ENCODE data around the gene CELSR2. TPM values are rescaled to one million over a fixed set of nuclear protein-coding genes. Genes with fewer than 3 reads are reported as not detected.

Gene CELSR2
- total RNA-seq, 3 donors from 2014 or later (not counting 1 experiment from before 2014, with no cell fraction given) = 7.1 to 9.7 (median 7.4) TPM

GRCh38 chr1:109237512-109237911 is 11.8 kb upstream of the CELSR2 start:
- no peak overlapping the region for H3K27ac ChIP-seq (ENCODE audit: low read length)
- H3K4me3 Mint-ChIP-seq = no peak overlapping the region
- H3K9me3 ChIP-seq (ENCODE audit: control insufficient read depth, insufficient read depth, low read length) = no peaks in the 10 kb centered on the region
- WGBS (ENCODE audit: insufficient coverage) = 97% methylated on average over 3 of the region's 3 CpGs
- peaks cover 0 to under 1% of the 10 kb centered on the region in 2 donors for H3K27me3 Mint-ChIP-seq (ENCODE audit: low read depth in 2 of 2)
- no peak overlapping the region for H3K4me3 ChIP-seq (ENCODE audit: low read length)
- peaks cover 9% of the 10 kb centered on the region for H3K4me1 ChIP-seq (ENCODE audit: control insufficient read depth, insufficient read depth, low read length)
- intact Hi-C loops (cut with micrococcal nuclease) = no loop called here
- H3K36me3 Mint-ChIP-seq = peaks cover 14% of the 10 kb centered on the region
- DNase-seq (no peak), ATAC-seq (no peak)
- H3K27me3 ChIP-seq (ENCODE audit: control insufficient read depth, insufficient read depth, low read length) = no peaks in the 10 kb centered on the region
- H3K9me3 Mint-ChIP-seq = no peaks in the 10 kb centered on the region
- peaks cover 53% of the 10 kb centered on the region for H3K36me3 ChIP-seq (ENCODE audit: control insufficient read depth, insufficient read depth, low read length)
- no peak for TF ChIP-seq CTCF (IDR thresholded peaks at IDR 0.05)
- H3K4me1 Mint-ChIP-seq = peaks cover 16 to 23% of the 10 kb centered on the region in 2 donors
- no peak overlapping the region for H3K27ac Mint-ChIP-seq

DNA sequence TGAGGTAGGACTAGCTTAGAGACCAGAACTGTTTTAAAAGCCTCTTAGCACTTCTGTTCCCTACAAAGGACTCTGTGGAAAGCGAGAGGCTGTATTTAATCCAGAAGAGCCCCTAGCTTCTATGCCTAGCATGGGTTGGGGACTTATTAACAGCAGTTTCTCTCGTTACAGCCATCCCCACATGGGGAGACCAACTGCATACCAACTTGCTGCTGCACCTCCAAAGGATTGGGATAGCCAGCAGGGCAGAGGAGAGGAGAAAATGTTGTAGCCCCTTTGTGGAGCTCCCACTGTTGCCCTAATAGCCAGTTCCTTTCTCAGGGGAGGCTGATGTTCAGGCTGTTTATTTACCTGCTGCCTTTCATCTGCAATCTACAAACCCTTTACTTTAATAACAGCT is 11.0 kb upstream of the CELSR2 start:
- H3K36me3 ChIP-seq (ENCODE audit: control insufficient read depth, insufficient read depth, low read length) = peaks cover 46% of the 10 kb centered on the region
- H3K27ac Mint-ChIP-seq = peak overlapping the region in 1 of 2 donors; percentile 17
- ATAC-seq = no peak

DNA sequence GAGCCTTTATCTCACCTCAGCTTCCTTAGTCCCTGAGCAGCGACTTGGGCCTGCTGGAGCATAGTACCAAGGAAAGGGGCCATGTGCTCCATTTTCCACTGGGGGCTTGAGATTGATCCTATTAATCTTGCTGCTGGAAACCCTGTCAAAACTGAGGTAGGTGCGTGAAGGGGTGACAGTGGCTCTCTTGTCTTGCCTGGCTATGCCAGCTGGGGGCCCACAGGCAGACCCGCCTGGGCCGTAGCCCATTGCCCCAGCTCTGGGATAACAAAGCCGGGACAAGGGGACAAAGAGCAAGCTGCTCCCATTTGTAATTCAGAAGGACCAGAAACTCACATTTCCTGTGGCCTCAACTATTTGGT is 10.3 kb upstream of the CELSR2 start:
- intact Hi-C loops (cut with micrococcal nuclease) = no loop called here
- Histone ChIP-seq H3K9me3 (ENCODE audit: control insufficient read depth, insufficient read depth, low read length) (no peaks in the 10 kb centered on the region), H3K36me3 (ENCODE audit: control insufficient read depth, insufficient read depth, low read length) (peaks cover 46% of the 10 kb centered on the region), H3K27me3 (ENCODE audit: control insufficient read depth, insufficient read depth, low read length) (peaks cover 5% of the 10 kb centered on the region), H3K4me1 (ENCODE audit: control insufficient read depth, insufficient read depth, low read length) (peaks cover 9% of the 10 kb centered on the region), H3K4me3 (ENCODE audit: low read length) (no peak overlapping the region), H3K27ac (ENCODE audit: low read length) (no peak overlapping the region)
- Mint-ChIP-seq H3K4me1 (peaks cover 17 to 26% of the 10 kb centered on the region in 2 donors), H3K27ac (peak overlapping the region in 1 of 2 donors; percentile 17), H3K27me3 (ENCODE audit: low read depth in 2 of 2) (peaks cover under 1 to 6% of the 10 kb centered on the region in 2 donors), H3K9me3 (no peaks in the 10 kb centered on the region), H3K36me3 (peaks cover 14% of the 10 kb centered on the region), H3K4me3 (no peak overlapping the region)
- 98% methylated on average over 5 of the region's 5 CpGs for WGBS (ENCODE audit: insufficient coverage)
- DNase-seq (no peak), ATAC-seq (no peak)
- TF ChIP-seq CTCF (IDR thresholded peaks at IDR 0.05) = no peak

More for the DNA sequence above, 11.0 kb upstream of the CELSR2 start:
- Histone ChIP-seq H3K4me1 (ENCODE audit: control insufficient read depth, insufficient read depth, low read length) (peaks cover 9% of the 10 kb centered on the region), H3K9me3 (ENCODE audit: control insufficient read depth, insufficient read depth, low read length) (no peaks in the 10 kb centered on the region), H3K4me3 (ENCODE audit: low read length) (no peak overlapping the region), H3K27ac (ENCODE audit: low read length) (no peak overlapping the region), H3K27me3 (ENCODE audit: control insufficient read depth, insufficient read depth, low read length) (peaks cover 3% of the 10 kb centered on the region)
- intact Hi-C loops (cut with micrococcal nuclease) = no loop called here
- TF ChIP-seq CTCF (IDR thresholded peaks at IDR 0.05) = no peak
- Mint-ChIP-seq H3K27me3 (ENCODE audit: low read depth in 2 of 2) (peaks cover 0 to 6% of the 10 kb centered on the region in 2 donors), H3K36me3 (peaks cover 14% of the 10 kb centered on the region), H3K4me1 (peaks cover 17 to 26% of the 10 kb centered on the region in 2 donors), H3K4me3 (no peak overlapping the region), H3K9me3 (no peaks in the 10 kb centered on the region)
- DNase-seq = no peak
- 100% methylated on average over 2 of the region's 2 CpGs for WGBS (ENCODE audit: insufficient coverage)

- H3K27ac Mint-ChIP-seq = peak overlapping the region; percentile 63 to 73
- DNase-seq = peak in 1 of 2 donors; percentile 60
- no peak for TF ChIP-seq CTCF (IDR thresholded peaks at IDR 0.05)
- Histone ChIP-seq H3K36me3 (ENCODE audit: control insufficient read depth, insufficient read depth, low read length) (peaks cover 42% of the 10 kb centered on the region), H3K4me3 (ENCODE audit: low read length) (no peak overlapping the region), H3K9me3 (ENCODE audit: control insufficient read depth, insufficient read depth, low read length) (no peaks in the 10 kb centered on the region), H3K4me1 (ENCODE audit: control insufficient read depth, insufficient read depth, low read length) (peaks cover 9% of the 10 kb centered on the region), H3K27me3 (ENCODE audit: control insufficient read depth, insufficient read depth, low read length) (peaks cover 6% of the 10 kb centered on the region), H3K27ac (ENCODE audit: low read length) (no peak overlapping the region)
- peaks cover 14% of the 10 kb centered on the region for H3K36me3 Mint-ChIP-seq
- intact Hi-C loops (cut with micrococcal nuclease) = no loop called here
- peaks cover 17 to 26% of the 10 kb centered on the region in 2 donors for H3K4me1 Mint-ChIP-seq
- no peak overlapping the region for H3K4me3 Mint-ChIP-seq
- ATAC-seq = peak in 1 of 3 donors; percentile 54
- peaks cover 6 to 11% of the 10 kb centered on the region in 2 donors for H3K27me3 Mint-ChIP-seq (ENCODE audit: low read depth in 2 of 2)
- WGBS (ENCODE audit: insufficient coverage) = 87% methylated on average over 6 of the region's 6 CpGs
- no peaks in the 10 kb centered on the region for H3K9me3 Mint-ChIP-seq
Measured at GRCh38 chr1:109239409-109240068, 9.8 kb upstream of the CELSR2 start.

All from natural killer cell (primary cell).